MCF 10A (cell line): ENCODE measurements around the gene DNAI2. TPM values are rescaled to one million over a fixed set of nuclear protein-coding genes. Genes with fewer than 3 reads are reported as not detected.

ENCODE experiments used
- BruUV-seq: library from RNA; stranded (reverse); fragments of 400-500 nt; replicated peaks from 2 replicates; lab custom pipeline; 2021; lab: Mats Ljungman, UMichigan
- CTCF ChIA-PET: fragments of 300-600 bp; sonication (Branson Sonifier 250); formaldehyde crosslinking; extraction: SDS; loops from one replicate; lab custom pipeline; 2021; ENCODE audit warnings: antibody characterized with exemption, inconsistent platforms; lab: Yijun Ruan, JAX
- POLR2A ChIA-PET: fragments of 300-600, 350-650 bp; sonication (Branson Sonifier 250); formaldehyde crosslinking; extraction: SDS; loops from one replicate; lab custom pipeline; 2020; ENCODE audit warnings: antibody characterized with exemption, inconsistent platforms; lab: Yijun Ruan, JAX
- DNase-seq: peaks from one replicate; pipeline ENCODE4 v3.0.0-alpha.2; 2018; ENCODE audit not compliant: unreplicated experiment
- H3K27ac Mint-ChIP-seq: one replicate; pipeline ENCODE4 v1.8.0; 2022; ENCODE audit warnings: mild to moderate bottlenecking, low read depth, mixed read lengths; ENCODE audit not compliant: unreplicated experiment
- H3K27me3 Mint-ChIP-seq: one replicate; pipeline ENCODE4 v1.8.0; 2022; ENCODE audit warnings: mixed read lengths; ENCODE audit not compliant: insufficient read depth, unreplicated experiment
- H3K36me3 Mint-ChIP-seq: one replicate; pipeline ENCODE4 v1.8.0; 2022; ENCODE audit warnings: mild to moderate bottlenecking, moderate library complexity, mixed read lengths; ENCODE audit not compliant: insufficient read depth, unreplicated experiment
- H3K4me1 Mint-ChIP-seq: one replicate; pipeline ENCODE4 v1.8.0; 2022; ENCODE audit warnings: mixed read lengths; ENCODE audit not compliant: insufficient read depth, unreplicated experiment
- H3K4me3 Mint-ChIP-seq: one replicate; pipeline ENCODE4 v1.8.0; 2022; ENCODE audit warnings: mild to moderate bottlenecking, moderate library complexity, mixed read lengths; ENCODE audit not compliant: unreplicated experiment
- H3K9me3 Mint-ChIP-seq: one replicate; pipeline ENCODE4 v1.8.0; 2022; ENCODE audit warnings: mixed read lengths; ENCODE audit not compliant: unreplicated experiment
- CTCF ChIP-seq: fragments of 200-600 bp; IDR thresholded peaks from one replicate; pipeline ENCODE4 v1.8.0; 2022; ENCODE audit warnings: antibody characterized with exemption, mild to moderate bottlenecking; ENCODE audit not compliant: unreplicated experiment
- intact Hi-C: fragments of 100-400 bp; cut with micrococcal nuclease; formaldehyde crosslinking; loops from 2 replicates; pipeline ENCODE4 v1.14.1; 2022
- total RNA-seq: library from RNA; stranded (reverse); gene quantifications from 2 replicates; pipeline ENCODE4 v1.2.3, GENCODE V29; 2022

Gene DNAI2
- total RNA-seq, 1 experiment from 2014 or later = not detected

- intact Hi-C loops = no loop called here
- no peak for DNase-seq
- H3K4me3 Mint-ChIP-seq = no peak overlapping the region
- ChIA-PET POLR2A (no interaction called here), CTCF (interaction anchor here (0.6 to 3.2 kb wide), 2 partner anchors 16 to 1029 kb away, joined by 3 to 10 read pairs; partner anchors contain the start of gene GPR142)
- no peaks in the 10 kb centered on the region for H3K4me1 Mint-ChIP-seq
- no peaks in the 10 kb centered on the region for H3K9me3 Mint-ChIP-seq
- peaks cover 32% of the 10 kb centered on the region for H3K27me3 Mint-ChIP-seq
- no peaks in the 10 kb centered on the region for H3K36me3 Mint-ChIP-seq
- no peak overlapping the region for H3K27ac Mint-ChIP-seq
- no peak for TF ChIP-seq CTCF
- no TSS peak for BruUV-seq
Observed at GRCh38 chr17:74351552-74352210, 77.6 kb downstream of the DNAI2 start.

GRCh38 chr17:74353446-74354060 is 79.5 kb downstream of the DNAI2 start:
- intact Hi-C loops = no loop called here
- Mint-ChIP-seq H3K27ac (no peak overlapping the region), H3K4me1 (no peaks in the 10 kb centered on the region), H3K36me3 (no peaks in the 10 kb centered on the region), H3K4me3 (no peak overlapping the region), H3K9me3 (no peaks in the 10 kb centered on the region), H3K27me3 (peaks cover 28% of the 10 kb centered on the region)
- BruUV-seq = no TSS peak
- ChIA-PET POLR2A (no interaction called here), CTCF (interaction anchor here (3.2 kb wide), 1 partner anchor 15 kb away, joined by 10 read pairs; the partner anchor contains the start of gene GPR142)
- no peak for DNase-seq
- no peak for TF ChIP-seq CTCF

- Mint-ChIP-seq H3K27me3 (peaks cover 28% of the 10 kb centered on the region), H3K36me3 (no peaks in the 10 kb centered on the region), H3K9me3 (no peaks in the 10 kb centered on the region), H3K4me3 (no peak overlapping the region), H3K4me1 (no peaks in the 10 kb centered on the region), H3K27ac (no peak overlapping the region)
- BruUV-seq = no TSS peak
- intact Hi-C loops = no loop called here
- no peak for TF ChIP-seq CTCF
- DNase-seq = no peak
- ChIA-PET CTCF (interaction anchor here (0.9 to 3.2 kb wide), 2 partner anchors 14 kb away, joined by 3 to 10 read pairs; partner anchors contain the start of gene GPR142), POLR2A (no interaction called here)
Observed at GRCh38 chr17:74354123-74354522, 80.1 kb downstream of the DNAI2 start.

GRCh38 chr17:74354561-74354960 is 80.5 kb downstream of the DNAI2 start:
- H3K27me3 Mint-ChIP-seq = peaks cover 27% of the 10 kb centered on the region
- no peak for TF ChIP-seq CTCF
- ChIA-PET CTCF (interaction anchor here (0.9 kb wide), 1 partner anchor 14 kb away, joined by 3 read pairs; no protein-coding TSS in a partner anchor), POLR2A (no interaction called here)
- BruUV-seq = no TSS peak
- no peaks in the 10 kb centered on the region for H3K4me1 Mint-ChIP-seq
- intact Hi-C loops = no loop called here
- no peak for DNase-seq
- H3K36me3 Mint-ChIP-seq = no peaks in the 10 kb centered on the region
- H3K9me3 Mint-ChIP-seq = no peaks in the 10 kb centered on the region
- H3K4me3 Mint-ChIP-seq = no peak overlapping the region
- H3K27ac Mint-ChIP-seq = no peak overlapping the region
